ENCODE data around the gene OBP2A. TPM values are rescaled to one million over a fixed set of nuclear protein-coding genes. Genes with fewer than 3 reads are reported as not detected.

The OBP2A gene
- total RNA-seq, 1 experiment from 2014 or later: not detected

DNA sequence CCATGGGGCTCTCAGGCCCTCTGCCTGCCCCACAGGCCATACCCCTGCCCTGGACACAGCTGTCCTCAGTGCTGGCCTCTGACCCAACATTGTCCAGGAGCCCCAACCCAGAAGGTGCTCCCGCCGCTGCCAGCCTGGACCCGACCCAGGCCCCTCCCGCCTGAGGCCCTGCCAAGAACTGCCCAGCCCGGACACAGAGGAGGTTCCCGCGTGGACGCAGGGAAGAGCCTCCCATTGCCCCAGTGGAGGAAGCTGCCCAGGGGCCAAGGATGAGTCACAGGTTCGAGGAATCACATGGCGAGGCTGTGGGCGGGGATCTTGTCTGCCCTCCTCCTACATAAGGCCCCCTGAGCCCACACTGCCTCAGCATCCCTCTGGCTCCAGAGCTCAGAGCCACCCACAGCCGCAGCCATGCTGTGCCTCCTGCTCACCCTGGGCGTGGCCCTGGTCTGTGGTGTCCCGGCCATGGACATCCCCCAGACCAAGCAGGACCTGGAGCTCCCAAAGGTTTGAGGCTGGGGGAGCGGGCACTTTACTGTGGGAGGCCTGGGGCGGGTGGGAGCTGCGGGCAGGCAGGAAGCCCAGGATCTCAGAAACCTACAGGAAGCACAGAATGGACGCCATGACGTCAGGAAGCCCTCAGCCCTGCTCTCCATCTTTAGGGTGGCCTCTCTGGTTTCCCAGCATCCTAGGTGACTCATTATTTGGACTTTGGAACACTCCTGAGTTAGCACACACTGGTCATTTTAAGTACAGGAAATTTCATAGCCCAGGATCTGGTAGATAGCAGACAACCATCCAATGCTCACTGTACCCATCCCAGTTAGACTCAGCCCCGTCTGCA, 15.7 kb downstream of the OBP2A start, which contains the start of gene PAEP:
TSS of gene PAEP (plus strand) at position 366 of the 844 bp plus-strand sequence.
- Histone ChIP-seq H3K27ac (ENCODE audit: low read depth, low read length) (no peak within 1 kb of the TSS), H3K9me3 (ENCODE audit: control insufficient read depth in 1 of 2, insufficient read depth in 1 of 2, low read depth in 1 of 2, low read length in 2 of 2) (no peaks in the 10 kb centered on the region), H3K36me3 (ENCODE audit: control insufficient read depth in 1 of 2, insufficient read depth in 2 of 2, low read length in 2 of 2) (no peaks in the 10 kb centered on the region), H3K4me1 (ENCODE audit: control insufficient read depth in 1 of 2, insufficient read depth in 2 of 2, low read length in 2 of 2) (no peaks in the 10 kb centered on the region), H3K9me2 (ENCODE audit: insufficient read depth) (no peaks in the 10 kb centered on the region), H3K9ac (ENCODE audit: low read length) (no peak within 1 kb of the TSS), H3K79me2 (ENCODE audit: insufficient read depth, low read length) (no peaks in the 10 kb centered on the region), H3K4me3 (replicated peaks in 1 of 2; ENCODE audit: low read depth in 1 of 2, low read length in 2 of 2) (no peak within 1 kb of the TSS), H4K20me1 (ENCODE audit: insufficient read depth) (no peaks in the 10 kb centered on the region), H3K4me2 (ENCODE audit: low read length) (no peak within 1 kb of the TSS), H3K27me3 (ENCODE audit: insufficient read depth, low read length) (0 out of 2 replicates have a peak, but pooled peaks cover 1% of the 10 kb centered on the region), H2AFZ (ENCODE audit: low read depth, low read length, poor library complexity, severe bottlenecking) (no peak within 1 kb of the TSS)
- ChIA-PET RAD21 (ENCODE audit: low non-redundant PET in 1 of 2, low total read pairs in 2 of 2, uncharacterized antibody in 2 of 2, unreplicated experiment in 2 of 2) (no interaction called here), CTCF (no interaction called here), POLR2A (no interaction called here)
- no peak for DNase-seq (ENCODE audit: low read depth, low spot score)
- BruUV-seq (replicated peaks): no TSS peak
- no peak for ATAC-seq
- intact Hi-C loops (cut with micrococcal nuclease): no loop called here
- TF ChIP-seq POLR2A (IDR thresholded peaks at IDR 0.05; ENCODE audit: borderline replicate concordance, extremely low read depth, insufficient read depth, insufficient read length) (no peak), ZNF274 (IDR thresholded peaks at IDR 0.05; ENCODE audit: low read depth, low read length) (no peak), ELF1 (IDR thresholded peaks at IDR 0.05; ENCODE audit: borderline replicate concordance, low read depth) (no peak), EZH2phosphoT487 (IDR thresholded peaks at IDR 0.05; ENCODE audit: borderline replicate concordance) (no peak)
- TF ChIP-seq, protein P1, sequence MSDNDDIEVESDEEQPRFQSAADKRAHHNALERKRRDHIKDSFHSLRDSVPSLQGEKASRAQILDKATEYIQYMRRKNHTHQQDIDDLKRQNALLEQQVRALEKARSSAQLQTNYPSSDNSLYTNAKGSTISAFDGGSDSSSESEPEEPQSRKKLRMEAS (IDR thresholded peaks at IDR 0.05): no peak

DNA sequence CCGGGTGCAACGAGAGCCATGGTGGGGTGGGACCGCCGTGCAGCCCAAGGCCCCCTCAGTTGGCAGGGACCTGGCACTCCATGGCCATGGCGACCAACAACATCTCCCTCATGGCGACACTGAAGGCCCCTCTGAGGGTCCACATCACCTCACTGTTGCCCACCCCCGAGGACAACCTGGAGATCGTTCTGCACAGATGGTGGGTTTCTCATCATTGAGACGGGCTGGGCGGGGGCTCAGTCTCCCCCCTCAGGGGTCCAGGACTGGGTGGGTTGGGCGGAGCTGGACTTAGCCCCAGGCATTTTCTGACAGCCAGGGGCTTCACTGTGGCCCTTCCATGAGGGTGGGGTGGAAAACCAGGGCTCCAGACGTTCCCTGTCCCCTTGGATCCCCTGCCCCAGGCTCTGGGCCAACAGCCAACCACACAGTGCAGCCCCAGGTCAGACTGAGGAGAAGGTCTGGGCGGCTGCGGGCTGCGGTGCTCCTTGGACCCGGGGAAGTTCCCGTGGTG, 16.4 kb downstream of the OBP2A start:
- H3K9me3 ChIP-seq (ENCODE audit: control insufficient read depth in 1 of 2, insufficient read depth in 1 of 2, low read depth in 1 of 2, low read length in 2 of 2): no peaks in the 10 kb centered on the region
- TF ChIP-seq EGR1 (IDR thresholded peaks at IDR 0.05; ENCODE audit: low read depth): no peak
- no peak for TF ChIP-seq TCF7L2 (IDR thresholded peaks at IDR 0.05; ENCODE audit: borderline replicate concordance, extremely low read depth, insufficient read depth, insufficient read length)
- TF ChIP-seq YY1 (IDR thresholded peaks at IDR 0.05; ENCODE audit: extremely low read depth, insufficient replicate concordance, low read depth, low read length): no peak
- TF ChIP-seq SIN3A (IDR thresholded peaks at IDR 0.05; ENCODE audit: low read depth): no peak
- no peak for TF ChIP-seq JUND (IDR thresholded peaks at IDR 0.05)
- TF ChIP-seq, protein P2, sequence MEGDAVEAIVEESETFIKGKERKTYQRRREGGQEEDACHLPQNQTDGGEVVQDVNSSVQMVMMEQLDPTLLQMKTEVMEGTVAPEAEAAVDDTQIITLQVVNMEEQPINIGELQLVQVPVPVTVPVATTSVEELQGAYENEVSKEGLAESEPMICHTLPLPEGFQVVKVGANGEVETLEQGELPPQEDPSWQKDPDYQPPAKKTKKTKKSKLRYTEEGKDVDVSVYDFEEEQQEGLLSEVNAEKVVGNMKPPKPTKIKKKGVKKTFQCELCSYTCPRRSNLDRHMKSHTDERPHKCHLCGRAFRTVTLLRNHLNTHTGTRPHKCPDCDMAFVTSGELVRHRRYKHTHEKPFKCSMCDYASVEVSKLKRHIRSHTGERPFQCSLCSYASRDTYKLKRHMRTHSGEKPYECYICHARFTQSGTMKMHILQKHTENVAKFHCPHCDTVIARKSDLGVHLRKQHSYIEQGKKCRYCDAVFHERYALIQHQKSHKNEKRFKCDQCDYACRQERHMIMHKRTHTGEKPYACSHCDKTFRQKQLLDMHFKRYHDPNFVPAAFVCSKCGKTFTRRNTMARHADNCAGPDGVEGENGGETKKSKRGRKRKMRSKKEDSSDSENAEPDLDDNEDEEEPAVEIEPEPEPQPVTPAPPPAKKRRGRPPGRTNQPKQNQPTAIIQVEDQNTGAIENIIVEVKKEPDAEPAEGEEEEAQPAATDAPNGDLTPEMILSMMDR (IDR thresholded peaks at IDR 0.05 in 2 of 3, conservative IDR thresholded peaks at IDR 0.05 in 1 of 3; ENCODE audit: borderline replicate concordance in 1 of 3, insufficient read depth in 1 of 3, low read depth in 2 of 3, low read length in 2 of 3): no peak
- TF ChIP-seq ELF1 (IDR thresholded peaks at IDR 0.05; ENCODE audit: borderline replicate concordance, low read depth): no peak
- TF ChIP-seq EZH2phosphoT487 (IDR thresholded peaks at IDR 0.05; ENCODE audit: borderline replicate concordance): no peak
- no peak for TF ChIP-seq ZNF274 (IDR thresholded peaks at IDR 0.05; ENCODE audit: low read depth, low read length)
- TF ChIP-seq POLR2A (IDR thresholded peaks at IDR 0.05; ENCODE audit: borderline replicate concordance, extremely low read depth, insufficient read depth, insufficient read length): no peak
- TF ChIP-seq CEBPB (IDR thresholded peaks at IDR 0.05; ENCODE audit: low read depth): no peak
- TF ChIP-seq SRF (IDR thresholded peaks at IDR 0.05; ENCODE audit: low read depth): no peak
- no peak for TF ChIP-seq RAD21 (IDR thresholded peaks at IDR 0.05; ENCODE audit: low read depth)

More for the DNA sequence above, 16.4 kb downstream of the OBP2A start:
- Histone ChIP-seq H3K9ac (ENCODE audit: low read length) (no peak overlapping the region), H3K36me3 (ENCODE audit: control insufficient read depth in 1 of 2, insufficient read depth in 2 of 2, low read length in 2 of 2) (no peaks in the 10 kb centered on the region), H2AFZ (ENCODE audit: low read depth, low read length, poor library complexity, severe bottlenecking) (no peak overlapping the region), H3K4me3 (replicated peaks in 1 of 2; ENCODE audit: low read depth in 1 of 2, low read length in 2 of 2) (no peak overlapping the region), H3K4me2 (ENCODE audit: low read length) (no peak overlapping the region), H3K27me3 (ENCODE audit: insufficient read depth, low read length) (0 out of 2 replicates have a peak, but pooled peaks cover 2% of the 10 kb centered on the region), H3K4me1 (ENCODE audit: control insufficient read depth in 1 of 2, insufficient read depth in 2 of 2, low read length in 2 of 2) (no peaks in the 10 kb centered on the region), H4K20me1 (ENCODE audit: insufficient read depth) (no peaks in the 10 kb centered on the region), H3K9me2 (ENCODE audit: insufficient read depth) (no peaks in the 10 kb centered on the region), H3K27ac (ENCODE audit: low read depth, low read length) (no peak overlapping the region), H3K79me2 (ENCODE audit: insufficient read depth, low read length) (no peaks in the 10 kb centered on the region)
- BruUV-seq (replicated peaks): no TSS peak
- ChIA-PET CTCF (no interaction called here), RAD21 (ENCODE audit: low non-redundant PET in 1 of 2, low total read pairs in 2 of 2, uncharacterized antibody in 2 of 2, unreplicated experiment in 2 of 2) (no interaction called here), POLR2A (no interaction called here)
- intact Hi-C loops (cut with micrococcal nuclease): no loop called here
- ATAC-seq: no peak
- DNase-seq (ENCODE audit: low read depth, low spot score): no peak
